ENCODE measurements around the gene RAET1G. TPM values are rescaled to one million over a fixed set of nuclear protein-coding genes. Genes with fewer than 3 reads are reported as not detected.

RAET1G gene
- total and polyA plus RNA-seq, 2 donors (not counting 1 experiment from before 2014, with no cell fraction given) = not detected

DNA sequence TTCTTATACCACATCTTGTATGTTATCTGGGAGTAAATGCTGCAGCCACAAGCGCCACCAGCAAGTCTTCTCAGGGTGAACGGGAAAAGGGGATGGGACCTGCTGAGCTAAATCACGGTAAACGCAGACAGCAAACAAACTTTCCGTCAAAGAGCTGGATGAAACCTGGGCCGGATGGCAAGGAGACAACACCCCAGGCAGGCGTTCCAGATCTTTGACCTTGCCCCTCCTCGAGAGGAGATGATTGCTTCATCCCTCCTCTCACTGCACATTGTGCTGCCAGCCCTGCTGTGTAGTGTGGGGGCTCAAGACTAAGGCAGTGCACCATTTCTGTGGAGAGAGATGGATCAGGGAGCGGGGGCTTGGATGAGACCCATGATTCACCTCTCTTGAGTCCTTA, 34.8 kb downstream of the RAET1G start:
- H3K36me3 ChIP-seq (replicated peaks in 1 of 2; ENCODE audit: control extremely low read depth in 1 of 2, control insufficient read depth in 1 of 2, extremely low read depth in 1 of 2, insufficient read depth in 2 of 2, low read length in 1 of 2) = no peaks in the 10 kb centered on the region
- H3K27ac ChIP-seq (ENCODE audit: low read length in 2 of 2) = no peak overlapping the region
- DNase-seq (no peak), ATAC-seq (ENCODE audit: low read depth) (no peak)
- ChIA-PET POLR2A (no interaction called here), CTCF (no interaction called here)
- peaks cover 0 to 4% (median 0%) of the 10 kb centered on the region in 4 experiments for H3K27me3 ChIP-seq (replicated peaks in 1 of 4; ENCODE audit: control extremely low read depth in 1 of 4, control insufficient read depth in 3 of 4, insufficient read depth in 4 of 4, low read length in 3 of 4)
- no peak overlapping the region for H3K27ac Mint-ChIP-seq
- no peak overlapping the region for H3K4me3 ChIP-seq (ENCODE audit: control extremely low read depth in 1 of 5, extremely low read depth in 1 of 5, insufficient read depth in 1 of 5, low read depth in 2 of 5, low read length in 4 of 5)
- H4K20me1 ChIP-seq (ENCODE audit: control insufficient read depth, insufficient read depth, low read length, poor library complexity, severe bottlenecking) = no peaks in the 10 kb centered on the region
- no peaks in the 10 kb centered on the region for H3K9me3 Mint-ChIP-seq (ENCODE audit: insufficient read depth)
- no peak overlapping the region for H3K4me2 ChIP-seq (replicated peaks; ENCODE audit: low read depth, low read length, poor library complexity, severe bottlenecking)
- no peaks in the 10 kb centered on the region for H3K9me3 ChIP-seq (ENCODE audit: control extremely low read depth in 1 of 3, control insufficient read depth in 2 of 3, insufficient read depth in 1 of 3, low read length in 2 of 3)
- H3K27me3 Mint-ChIP-seq = peaks cover 59% of the 10 kb centered on the region
- WGBS (ENCODE audit: insufficient coverage) = 75% methylated on average over 5 of the region's 9 CpGs
- H3K4me1 Mint-ChIP-seq = no peaks in the 10 kb centered on the region
- no peak overlapping the region for H3K9ac ChIP-seq (ENCODE audit: low read length)
- no peaks in the 10 kb centered on the region for H3K4me1 ChIP-seq (ENCODE audit: control insufficient read depth in 2 of 2, insufficient read depth in 2 of 2, low read length in 2 of 2)
- no peak overlapping the region for H3K4me3 Mint-ChIP-seq
- intact Hi-C loops (cut with micrococcal nuclease) = no loop called here
- TF ChIP-seq, protein P1, sequence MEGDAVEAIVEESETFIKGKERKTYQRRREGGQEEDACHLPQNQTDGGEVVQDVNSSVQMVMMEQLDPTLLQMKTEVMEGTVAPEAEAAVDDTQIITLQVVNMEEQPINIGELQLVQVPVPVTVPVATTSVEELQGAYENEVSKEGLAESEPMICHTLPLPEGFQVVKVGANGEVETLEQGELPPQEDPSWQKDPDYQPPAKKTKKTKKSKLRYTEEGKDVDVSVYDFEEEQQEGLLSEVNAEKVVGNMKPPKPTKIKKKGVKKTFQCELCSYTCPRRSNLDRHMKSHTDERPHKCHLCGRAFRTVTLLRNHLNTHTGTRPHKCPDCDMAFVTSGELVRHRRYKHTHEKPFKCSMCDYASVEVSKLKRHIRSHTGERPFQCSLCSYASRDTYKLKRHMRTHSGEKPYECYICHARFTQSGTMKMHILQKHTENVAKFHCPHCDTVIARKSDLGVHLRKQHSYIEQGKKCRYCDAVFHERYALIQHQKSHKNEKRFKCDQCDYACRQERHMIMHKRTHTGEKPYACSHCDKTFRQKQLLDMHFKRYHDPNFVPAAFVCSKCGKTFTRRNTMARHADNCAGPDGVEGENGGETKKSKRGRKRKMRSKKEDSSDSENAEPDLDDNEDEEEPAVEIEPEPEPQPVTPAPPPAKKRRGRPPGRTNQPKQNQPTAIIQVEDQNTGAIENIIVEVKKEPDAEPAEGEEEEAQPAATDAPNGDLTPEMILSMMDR (IDR thresholded peaks at IDR 0.05) = no peak
- no peak for TF ChIP-seq EZH2 (IDR thresholded peaks at IDR 0.05; ENCODE audit: borderline replicate concordance, insufficient read depth, low read depth, low read length, poor library complexity, severe bottlenecking)
- H2AFZ ChIP-seq (ENCODE audit: insufficient read depth, low read depth, low read length, poor library complexity, severe bottlenecking) = no peak overlapping the region
- H3K79me2 ChIP-seq (ENCODE audit: control insufficient read depth, insufficient read depth, low read length) = no peaks in the 10 kb centered on the region

DNA sequence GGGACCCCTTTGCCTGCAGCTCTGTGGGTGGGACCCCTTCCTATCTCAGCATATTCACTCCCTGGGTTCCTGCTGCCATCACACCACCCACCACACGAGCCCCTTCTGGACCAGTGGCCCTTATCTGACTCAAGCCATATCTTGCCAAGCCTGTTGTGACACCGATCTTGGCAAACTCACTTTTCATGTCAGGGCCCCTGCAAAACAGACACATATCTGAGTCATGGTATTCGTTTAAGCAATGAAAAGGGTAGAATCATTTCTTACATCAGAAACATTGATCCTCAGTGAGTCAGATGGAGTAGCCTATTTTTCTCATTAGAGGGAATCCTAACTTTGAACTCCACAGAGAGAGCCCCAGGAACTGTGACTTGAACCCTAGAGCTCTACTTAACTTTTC, 35.6 kb downstream of the RAET1G start:
- H3K36me3 ChIP-seq (replicated peaks in 1 of 2; ENCODE audit: control extremely low read depth in 1 of 2, control insufficient read depth in 1 of 2, extremely low read depth in 1 of 2, insufficient read depth in 2 of 2, low read length in 1 of 2) = no peaks in the 10 kb centered on the region
- CTCF ChIA-PET = no interaction called here
- H3K4me3 Mint-ChIP-seq = no peak overlapping the region
- H4K20me1 ChIP-seq (ENCODE audit: control insufficient read depth, insufficient read depth, low read length, poor library complexity, severe bottlenecking) = no peaks in the 10 kb centered on the region
- H3K27ac Mint-ChIP-seq = no peak overlapping the region
- H3K79me2 ChIP-seq (ENCODE audit: control insufficient read depth, insufficient read depth, low read length) = no peaks in the 10 kb centered on the region
- DNase-seq = no peak
- H3K4me1 ChIP-seq (ENCODE audit: control insufficient read depth in 2 of 2, insufficient read depth in 2 of 2, low read length in 2 of 2) = no peaks in the 10 kb centered on the region
- ATAC-seq (ENCODE audit: low read depth) = no peak
- H3K9me3 Mint-ChIP-seq (ENCODE audit: insufficient read depth) = no peaks in the 10 kb centered on the region
- WGBS (ENCODE audit: insufficient coverage) = 67% methylated on average over 1 of the region's 3 CpGs
- no peak overlapping the region for H3K4me2 ChIP-seq (replicated peaks; ENCODE audit: low read depth, low read length, poor library complexity, severe bottlenecking)
- H3K9me3 ChIP-seq (ENCODE audit: control extremely low read depth in 1 of 3, control insufficient read depth in 2 of 3, insufficient read depth in 1 of 3, low read length in 2 of 3) = no peaks in the 10 kb centered on the region
- H3K4me3 ChIP-seq (ENCODE audit: control extremely low read depth in 1 of 5, extremely low read depth in 1 of 5, insufficient read depth in 1 of 5, low read depth in 2 of 5, low read length in 4 of 5) = no peak overlapping the region
- POLR2A ChIA-PET = interaction anchor here (0.7 kb wide), 1 partner anchor 489 kb away, joined by 3 read pairs; no protein-coding TSS in a partner anchor
- peaks cover 52% of the 10 kb centered on the region for H3K27me3 Mint-ChIP-seq
- H2AFZ ChIP-seq (ENCODE audit: insufficient read depth, low read depth, low read length, poor library complexity, severe bottlenecking) = no peak overlapping the region
- no peaks in the 10 kb centered on the region for H3K4me1 Mint-ChIP-seq
- no peak overlapping the region for H3K27ac ChIP-seq (ENCODE audit: low read length in 2 of 2)
- no peak overlapping the region for H3K9ac ChIP-seq (ENCODE audit: low read length)
- intact Hi-C loops (cut with micrococcal nuclease) = no loop called here
- TF ChIP-seq, protein P1 (IDR thresholded peaks at IDR 0.05) = no peak
- no peak for TF ChIP-seq EZH2 (IDR thresholded peaks at IDR 0.05; ENCODE audit: borderline replicate concordance, insufficient read depth, low read depth, low read length, poor library complexity, severe bottlenecking)
- peaks cover 0 to 4% (median 0%) of the 10 kb centered on the region in 4 experiments for H3K27me3 ChIP-seq (replicated peaks in 1 of 4; ENCODE audit: control extremely low read depth in 1 of 4, control insufficient read depth in 3 of 4, insufficient read depth in 4 of 4, low read length in 3 of 4)

Data from B cell (primary cell).